ENCODE measurements around the gene NAMPT.

The NAMPT gene

GRCh38 chr7:106294334-106294733, 9.6 kb upstream of the NAMPT start:
- TF ChIP-seq ZFX (IDR thresholded peaks at IDR 0.05), result no peak
- TF ChIP-seq, protein P1, sequence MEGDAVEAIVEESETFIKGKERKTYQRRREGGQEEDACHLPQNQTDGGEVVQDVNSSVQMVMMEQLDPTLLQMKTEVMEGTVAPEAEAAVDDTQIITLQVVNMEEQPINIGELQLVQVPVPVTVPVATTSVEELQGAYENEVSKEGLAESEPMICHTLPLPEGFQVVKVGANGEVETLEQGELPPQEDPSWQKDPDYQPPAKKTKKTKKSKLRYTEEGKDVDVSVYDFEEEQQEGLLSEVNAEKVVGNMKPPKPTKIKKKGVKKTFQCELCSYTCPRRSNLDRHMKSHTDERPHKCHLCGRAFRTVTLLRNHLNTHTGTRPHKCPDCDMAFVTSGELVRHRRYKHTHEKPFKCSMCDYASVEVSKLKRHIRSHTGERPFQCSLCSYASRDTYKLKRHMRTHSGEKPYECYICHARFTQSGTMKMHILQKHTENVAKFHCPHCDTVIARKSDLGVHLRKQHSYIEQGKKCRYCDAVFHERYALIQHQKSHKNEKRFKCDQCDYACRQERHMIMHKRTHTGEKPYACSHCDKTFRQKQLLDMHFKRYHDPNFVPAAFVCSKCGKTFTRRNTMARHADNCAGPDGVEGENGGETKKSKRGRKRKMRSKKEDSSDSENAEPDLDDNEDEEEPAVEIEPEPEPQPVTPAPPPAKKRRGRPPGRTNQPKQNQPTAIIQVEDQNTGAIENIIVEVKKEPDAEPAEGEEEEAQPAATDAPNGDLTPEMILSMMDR (conservative IDR thresholded peaks at IDR 0.05), result peak; percentile 32
- H3K27ac ChIP-seq, result no peak overlapping the region

GRCh38 chr7:106291247-106291646, 6.5 kb upstream of the NAMPT start:
- TF ChIP-seq ZFX (IDR thresholded peaks at IDR 0.05), result no peak
- TF ChIP-seq, protein P1 (conservative IDR thresholded peaks at IDR 0.05), result no peak
- H3K27ac ChIP-seq, result no peak overlapping the region

DNA sequence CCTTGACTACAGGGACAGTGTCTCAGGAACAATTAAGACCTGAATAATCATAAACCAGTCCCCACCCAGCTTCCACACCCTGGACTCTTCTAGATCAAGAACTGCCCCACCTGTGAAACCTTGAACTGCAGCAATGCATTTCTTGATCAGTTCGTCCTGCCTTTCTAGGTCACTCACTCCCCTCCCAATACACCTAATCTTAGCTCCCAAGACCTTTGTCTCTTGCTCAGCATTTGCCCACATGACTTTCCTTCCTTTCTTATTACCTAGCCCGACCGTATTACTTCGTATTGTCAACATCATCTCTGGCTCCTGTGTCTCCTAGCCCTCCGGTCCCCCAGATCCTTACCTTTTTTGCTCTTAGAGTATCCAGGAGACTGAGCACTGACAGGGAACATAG, 5.5 kb upstream of the NAMPT start:
- TF ChIP-seq, protein P1 (conservative IDR thresholded peaks at IDR 0.05), result no peak
- TF ChIP-seq ZFX (IDR thresholded peaks at IDR 0.05), result no peak
- H3K27ac ChIP-seq, result no peak overlapping the region

- no peak overlapping the region for H3K27ac ChIP-seq
- no peak for TF ChIP-seq ZFX (IDR thresholded peaks at IDR 0.05)
- TF ChIP-seq, protein P1 (conservative IDR thresholded peaks at IDR 0.05), result no peak
Observed at GRCh38 chr7:106289848-106290247, 5.1 kb upstream of the NAMPT start.

GRCh38 chr7:106288263-106288662, 3.5 kb upstream of the NAMPT start:
- TF ChIP-seq, protein P1 (conservative IDR thresholded peaks at IDR 0.05), result no peak
- no peak for TF ChIP-seq ZFX (IDR thresholded peaks at IDR 0.05)
- H3K27ac ChIP-seq, result no peak overlapping the region

GRCh38 chr7:106287786-106288185, 3.0 kb upstream of the NAMPT start:
- H3K27ac ChIP-seq, result no peak overlapping the region
- no peak for TF ChIP-seq ZFX (IDR thresholded peaks at IDR 0.05)
- TF ChIP-seq, protein P1 (conservative IDR thresholded peaks at IDR 0.05), result no peak

- TF ChIP-seq ZFX (IDR thresholded peaks at IDR 0.05), result no peak
- TF ChIP-seq, protein P1 (conservative IDR thresholded peaks at IDR 0.05), result no peak
- peak overlapping the region; percentile 93 for H3K27ac ChIP-seq
Observed at GRCh38 chr7:106285855-106286492, 1.2 kb upstream of the NAMPT start.

Data from C4-2B (cell line).